Daoy (cell line): Measurements from ENCODE around the gene ASIC5. TPM values are rescaled to one million over a fixed set of nuclear protein-coding genes. Genes with fewer than 3 reads are reported as not detected.
"Not testable (repeated sequence)": the region's sequence is repeated elsewhere in the genome, so short reads cannot be mapped to it uniquely, and the experiment has no call there.

ENCODE experiments used
- DNase-seq: peaks from one replicate; pipeline ENCODE4 v3.0.0-alpha.2; 2015; ENCODE audit warnings: low read depth
- total RNA-seq: library from RNA; depleted of rRNA; stranded (reverse); fragments of >200 nt; shearing (Covaris generic); gene quantifications from 2 replicates; pipeline ENCODE4 v1.2.3, GENCODE V29; 2014; rRNA removed

The ASIC5 gene, protein sequence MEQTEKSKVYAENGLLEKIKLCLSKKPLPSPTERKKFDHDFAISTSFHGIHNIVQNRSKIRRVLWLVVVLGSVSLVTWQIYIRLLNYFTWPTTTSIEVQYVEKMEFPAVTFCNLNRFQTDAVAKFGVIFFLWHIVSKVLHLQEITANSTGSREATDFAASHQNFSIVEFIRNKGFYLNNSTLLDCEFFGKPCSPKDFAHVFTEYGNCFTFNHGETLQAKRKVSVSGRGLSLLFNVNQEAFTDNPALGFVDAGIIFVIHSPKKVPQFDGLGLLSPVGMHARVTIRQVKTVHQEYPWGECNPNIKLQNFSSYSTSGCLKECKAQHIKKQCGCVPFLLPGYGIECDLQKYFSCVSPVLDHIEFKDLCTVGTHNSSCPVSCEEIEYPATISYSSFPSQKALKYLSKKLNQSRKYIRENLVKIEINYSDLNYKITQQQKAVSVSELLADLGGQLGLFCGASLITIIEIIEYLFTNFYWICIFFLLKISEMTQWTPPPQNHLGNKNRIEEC
- not detected in 2 replicates for total RNA-seq

GRCh38 chr4:155866177-155866576 is at the start of gene ASIC5:
ASIC5 (minus strand) TSS chr4:155866277; CDS start chr4:155866226, 51 bp downstream.
- DNase-seq: no peak

GRCh38 chr4:155914782-155915181 is 48.7 kb upstream of the ASIC5 start:
- no peak for DNase-seq

GRCh38 chr4:155911905-155912304 is 45.8 kb upstream of the ASIC5 start:
- no peak for DNase-seq

- DNase-seq: no peak
These were observed 43.6 kb upstream of the ASIC5 start for GRCh38 chr4:155909615-155910226.

GRCh38 chr4:155908187-155909139 is 42.4 kb upstream of the ASIC5 start:
- DNase-seq: no peak

- DNase-seq: no peak
These were observed 41.5 kb upstream of the ASIC5 start for GRCh38 chr4:155907556-155907955.

GRCh38 chr4:155906554-155907247 is 40.6 kb upstream of the ASIC5 start:
- DNase-seq: peak; percentile 84

DNA sequence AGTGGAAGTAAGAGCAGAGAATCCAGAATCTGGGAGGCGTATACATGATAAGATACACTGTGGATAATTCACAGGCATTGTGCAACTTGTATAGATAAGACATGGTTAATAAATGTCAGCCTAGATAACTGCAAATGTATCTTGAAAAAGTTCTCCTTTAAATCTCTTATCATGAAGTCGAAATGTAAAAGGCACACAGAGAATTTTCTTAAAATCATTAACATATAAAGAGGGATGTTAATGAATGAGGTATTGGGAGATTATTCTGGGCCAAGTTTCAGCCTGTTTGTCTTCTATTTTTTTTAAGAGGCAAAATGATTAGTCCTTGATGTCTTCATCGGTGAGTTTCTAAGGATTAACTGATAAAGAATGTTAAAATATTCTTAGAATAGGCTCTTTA is 38.3 kb upstream of the ASIC5 start:
- DNase-seq: no peak

DNA sequence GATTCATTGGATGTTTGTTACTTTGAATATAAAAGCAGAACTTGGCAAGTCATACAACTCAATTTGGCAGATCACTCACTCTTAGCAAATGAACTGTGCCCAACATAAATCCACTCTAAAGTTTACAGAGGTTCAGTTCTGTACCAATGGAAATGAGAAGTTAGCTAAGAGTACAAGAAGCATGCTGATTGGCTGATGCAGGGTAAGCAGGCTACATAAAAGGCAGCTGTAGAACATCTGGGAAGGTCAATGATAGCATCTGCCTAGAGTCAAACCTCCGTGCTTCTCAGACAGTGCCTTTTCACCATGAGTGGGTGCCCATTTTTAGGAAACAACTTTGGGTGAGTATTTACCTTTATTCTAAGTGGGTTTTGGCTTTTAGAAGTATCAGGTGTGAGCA is 37.4 kb upstream of the ASIC5 start, which contains the start of gene TDO2:
TDO2 (plus strand) TSS at position 244 of the 400 bp plus-strand sequence; CDS start at position 307, 63 bp downstream.
- DNase-seq: no peak

DNA sequence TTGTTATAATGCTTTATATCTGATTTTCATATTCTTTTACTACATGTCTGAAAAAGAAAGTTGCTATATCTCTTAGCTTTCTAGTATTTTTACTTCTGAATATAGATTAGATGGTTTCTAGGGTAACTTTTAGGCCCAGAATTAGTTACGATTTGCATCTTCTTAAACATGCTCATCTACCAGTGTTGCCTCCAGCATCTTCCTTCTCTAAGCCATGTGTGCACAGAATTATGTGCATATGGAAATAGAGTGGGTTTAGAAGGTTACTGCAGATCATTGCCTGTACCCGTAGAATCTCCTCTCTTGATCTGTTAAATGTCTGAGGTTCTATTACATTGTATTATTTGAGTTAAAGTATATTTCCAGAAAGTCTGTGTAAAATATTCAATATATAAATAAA is 34.9 kb upstream of the ASIC5 start:
- DNase-seq: no peak

DNA sequence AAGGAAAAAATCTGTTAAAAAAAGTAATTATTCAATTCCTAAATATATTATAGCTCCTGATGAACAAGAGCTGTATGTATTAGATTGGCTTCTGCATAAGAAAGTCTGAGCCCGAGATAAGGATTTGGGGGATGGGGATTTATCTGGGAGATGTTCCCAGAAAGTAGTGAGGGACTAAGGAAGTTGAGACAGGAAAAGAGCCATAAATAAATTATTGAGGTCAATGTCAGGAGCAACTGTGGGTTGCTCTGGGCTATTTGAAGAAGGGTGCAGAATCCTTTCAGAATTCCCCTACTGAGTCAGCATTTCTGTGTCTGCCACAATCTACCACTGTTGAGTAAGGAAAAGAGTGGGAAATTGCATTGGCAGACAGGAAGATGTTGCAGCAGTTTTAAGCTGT is 34.3 kb upstream of the ASIC5 start:
- DNase-seq: peak; percentile 49

DNA sequence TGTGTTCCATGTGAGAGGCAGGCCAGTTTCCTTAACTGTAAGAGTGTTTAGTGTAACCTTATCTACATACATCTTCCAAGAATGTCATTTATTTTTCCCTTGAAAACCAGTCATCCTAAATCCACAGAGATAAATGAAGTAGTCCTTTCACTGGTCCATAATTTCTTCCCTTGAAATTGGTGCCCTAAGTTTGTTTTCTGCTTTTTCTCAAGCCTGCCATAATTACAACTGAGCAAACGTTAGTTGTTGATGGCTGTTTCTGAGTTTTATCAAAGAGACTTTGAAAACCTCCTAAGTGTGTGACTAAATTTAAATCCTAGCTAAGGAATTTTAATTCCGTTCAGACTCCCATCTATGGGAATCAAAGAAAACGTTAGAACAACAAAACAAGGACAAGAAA is 33.8 kb upstream of the ASIC5 start:
- no peak for DNase-seq

- not testable (repeated sequence) for DNase-seq
These were observed 32.3 kb upstream of the ASIC5 start for GRCh38 chr4:155898371-155898770.

- DNase-seq: no peak
These were observed 25.0 kb upstream of the ASIC5 start for GRCh38 chr4:155891058-155891457.

DNA sequence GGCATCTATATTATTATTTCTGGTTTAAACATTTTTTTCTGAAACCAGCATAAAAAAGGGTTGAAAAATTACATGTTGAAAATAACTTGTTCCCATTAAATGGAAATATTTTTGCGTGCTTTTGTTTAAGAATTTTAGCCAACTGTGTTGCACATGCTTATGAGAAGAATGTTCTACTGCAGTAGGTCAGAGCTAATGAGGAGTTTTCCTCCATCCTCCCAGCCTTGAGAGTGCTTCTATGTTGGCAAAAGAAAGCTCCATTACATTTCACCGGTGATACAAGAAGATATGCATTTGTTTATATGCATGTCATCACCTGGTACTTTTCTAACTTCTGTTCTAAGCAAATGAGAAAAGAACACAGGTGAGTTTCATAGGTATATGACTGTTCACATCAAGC is 23.9 kb upstream of the ASIC5 start:
- DNase-seq: no peak

GRCh38 chr4:155889031-155889793 is 23.1 kb upstream of the ASIC5 start:
- peak; percentile 58 for DNase-seq

DNA sequence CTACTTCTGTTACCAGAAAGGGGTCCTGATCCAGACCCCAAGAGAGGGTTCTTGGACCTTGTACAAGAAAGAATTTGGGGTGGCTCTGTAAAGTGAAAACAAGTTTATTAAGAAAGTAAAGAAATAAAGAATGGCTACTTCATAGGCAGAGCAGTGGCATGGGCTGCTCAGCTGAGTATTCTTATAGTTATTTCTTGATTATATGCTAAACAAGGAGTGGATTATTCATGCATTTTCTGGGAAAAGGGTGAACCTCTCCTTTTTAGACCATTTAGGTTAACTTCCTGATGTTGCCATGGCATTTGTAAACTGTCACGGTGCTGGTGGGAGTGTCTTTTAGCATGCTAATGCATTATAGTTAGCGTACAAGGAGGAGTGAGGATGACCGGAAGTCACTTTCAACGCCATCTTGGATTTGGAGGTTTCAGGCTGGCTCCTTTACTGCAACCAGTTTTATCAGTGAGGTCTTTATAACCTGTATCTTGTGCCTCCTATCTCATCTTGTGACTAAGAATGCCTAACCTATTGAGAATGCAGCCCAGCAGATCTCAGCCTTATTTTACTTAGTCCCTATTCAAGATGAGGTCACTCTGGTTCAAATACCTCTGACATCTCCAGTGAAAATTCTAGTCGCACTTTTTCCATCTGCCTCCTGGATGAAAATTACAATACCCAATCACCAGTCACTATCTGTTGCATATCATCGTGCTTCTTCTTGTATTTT is 21.9 kb upstream of the ASIC5 start:
- DNase-seq: no peak

DNA sequence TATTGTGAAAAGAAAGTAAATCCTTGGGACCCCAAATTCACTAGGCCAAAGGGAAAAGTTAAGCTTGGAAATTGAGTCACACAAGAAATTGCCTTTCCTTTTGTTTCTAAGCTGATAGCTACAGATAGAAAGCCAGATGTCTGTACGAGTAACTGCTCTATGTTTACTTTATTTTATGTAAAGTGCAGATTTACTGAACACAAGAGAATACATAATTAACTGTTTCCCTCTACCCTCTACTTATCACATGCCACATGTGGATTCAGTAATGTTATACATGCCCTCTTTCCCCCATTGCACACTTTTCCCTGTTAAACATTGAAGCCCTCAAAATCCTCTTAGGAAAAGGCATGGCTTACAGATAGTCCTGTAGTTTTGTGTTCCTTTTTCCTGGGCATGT is 21.0 kb upstream of the ASIC5 start:
- no peak for DNase-seq

GRCh38 chr4:155885666-155886065 is 19.6 kb upstream of the ASIC5 start:
- DNase-seq: no peak

DNA sequence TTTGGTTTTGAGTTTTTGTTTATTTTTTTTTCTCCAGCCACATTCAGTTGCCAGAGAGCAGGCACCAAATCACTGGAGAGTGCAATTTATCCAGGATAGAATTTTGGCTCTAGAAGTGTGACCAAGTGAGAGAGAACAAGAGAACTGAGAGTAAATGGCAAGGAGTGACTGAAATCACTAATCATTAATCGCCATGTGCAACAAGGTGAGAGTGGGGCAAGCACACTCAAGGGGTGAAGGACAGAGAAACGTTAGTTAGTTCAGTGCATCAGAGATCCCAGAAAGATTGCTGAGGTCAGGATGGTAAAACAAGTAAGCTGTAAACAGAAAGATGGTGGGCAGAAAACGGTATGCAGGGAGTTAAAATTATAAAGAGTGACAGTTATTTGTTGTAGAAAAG is 17.8 kb upstream of the ASIC5 start:
- DNase-seq: no peak
